Skeletal muscle tissue (tissue), 4 donors: Measurements from ENCODE around the gene SH3GLB2. TPM values are rescaled to one million over a fixed set of nuclear protein-coding genes. Genes with fewer than 3 reads are reported as not detected.

Source experiments
- H3K27ac ChIP-seq: one replicate; pipeline ENCODE4 v1.7.0; 2013; ENCODE audit warnings: mild to moderate bottlenecking, low read depth, low read length, inconsistent platforms
- H3K27me3 ChIP-seq, 3 donors: one replicate each; pipeline ENCODE4 v1.7.0; 2013; ENCODE audit warnings: low read length in 3 of 3; ENCODE audit not compliant: control insufficient read depth in 3 of 3, insufficient read depth in 3 of 3
- H3K36me3 ChIP-seq, 3 donors: one replicate each; pipeline ENCODE4 v1.7.0; 2013; ENCODE audit warnings: low read length in 3 of 3; ENCODE audit not compliant: control insufficient read depth in 3 of 3, insufficient read depth in 3 of 3
- H3K4me1 ChIP-seq, 3 donors: one replicate each; pipeline ENCODE4 v1.7.0; 2013; ENCODE audit warnings: low read length in 3 of 3, mild to moderate bottlenecking in 3 of 3; ENCODE audit not compliant: control insufficient read depth in 3 of 3, insufficient read depth in 3 of 3
- H3K4me3 ChIP-seq, 3 donors: one replicate each; pipeline ENCODE4 v1.7.0; 2013; ENCODE audit warnings: low read length in 3 of 3
- H3K9ac ChIP-seq, 3 donors: one replicate each; pipeline ENCODE4 v1.7.0; 2013; ENCODE audit warnings: low read length in 3 of 3, mild to moderate bottlenecking in 3 of 3, moderate library complexity in 2 of 3, low read depth in 1 of 3
- H3K9me3 ChIP-seq, 3 donors: one replicate each; pipeline ENCODE4 v1.7.0; 2013; ENCODE audit warnings: low read length in 3 of 3; ENCODE audit not compliant: control insufficient read depth in 3 of 3
- total RNA-seq: library from RNA; depleted of rRNA; stranded (reverse); fragments of >200 nt; gene quantifications from one replicate; pipeline ENCODE4 v1.2.3, GENCODE V29; 2014
- donor health status: Osteomylitis.

SH3GLB2 gene
- total RNA-seq, 1 donor from 2014 or later: 25.1 TPM

DNA sequence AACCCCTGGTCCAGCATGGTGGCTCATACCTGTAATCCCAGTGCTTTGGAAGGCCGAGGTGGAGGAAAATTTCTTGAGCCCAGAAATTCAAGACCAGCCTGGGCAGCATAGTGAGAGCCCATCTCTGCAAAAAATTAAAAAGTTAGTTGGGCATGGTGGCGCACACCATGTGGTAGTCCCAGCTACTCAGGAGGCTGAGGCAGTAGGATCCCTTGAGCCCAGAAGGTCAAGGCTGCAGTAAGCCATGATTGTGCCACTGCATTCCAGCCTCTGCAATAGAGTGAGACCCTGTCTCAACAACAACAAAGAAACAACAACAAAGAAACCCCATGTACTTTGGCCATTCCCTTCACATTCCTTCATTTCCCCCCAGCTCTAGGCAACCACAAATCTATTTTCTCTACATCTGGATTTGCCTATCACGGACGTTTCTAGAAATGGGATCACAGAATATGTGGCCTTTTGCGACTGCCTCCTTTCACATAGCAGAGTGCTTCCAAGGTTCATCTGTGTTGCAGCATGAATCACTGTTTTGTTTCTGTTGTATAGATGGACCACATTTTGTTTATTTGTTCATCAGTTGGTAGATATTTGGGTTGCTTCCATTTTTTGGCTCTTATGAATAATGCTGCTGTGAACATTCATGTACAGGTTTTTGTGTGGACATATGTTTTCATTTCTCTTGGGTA lies 26.2 kb upstream of the SH3GLB2 start:
- H3K4me1 ChIP-seq: peaks cover 0 to 4% (median 4%) of the 10 kb centered on the region in 3 donors
- H3K27me3 ChIP-seq: no peaks in the 10 kb centered on the region
- no peak overlapping the region for H3K4me3 ChIP-seq
- H3K36me3 ChIP-seq: peaks cover 21 to 27% (median 26%) of the 10 kb centered on the region in 3 donors
- H3K27ac ChIP-seq: no peak overlapping the region
- no peak overlapping the region for H3K9ac ChIP-seq
- no peaks in the 10 kb centered on the region for H3K9me3 ChIP-seq

GRCh38 chr9:129053020-129053419 lies 24.9 kb upstream of the SH3GLB2 start:
- H3K4me3 ChIP-seq: no peak overlapping the region
- peaks cover 0 to 4% (median 4%) of the 10 kb centered on the region in 3 donors for H3K4me1 ChIP-seq
- no peak overlapping the region for H3K9ac ChIP-seq
- peaks cover 29 to 35% (median 34%) of the 10 kb centered on the region in 3 donors for H3K36me3 ChIP-seq
- H3K27ac ChIP-seq: no peak overlapping the region
- H3K27me3 ChIP-seq: no peaks in the 10 kb centered on the region
- no peaks in the 10 kb centered on the region for H3K9me3 ChIP-seq

DNA sequence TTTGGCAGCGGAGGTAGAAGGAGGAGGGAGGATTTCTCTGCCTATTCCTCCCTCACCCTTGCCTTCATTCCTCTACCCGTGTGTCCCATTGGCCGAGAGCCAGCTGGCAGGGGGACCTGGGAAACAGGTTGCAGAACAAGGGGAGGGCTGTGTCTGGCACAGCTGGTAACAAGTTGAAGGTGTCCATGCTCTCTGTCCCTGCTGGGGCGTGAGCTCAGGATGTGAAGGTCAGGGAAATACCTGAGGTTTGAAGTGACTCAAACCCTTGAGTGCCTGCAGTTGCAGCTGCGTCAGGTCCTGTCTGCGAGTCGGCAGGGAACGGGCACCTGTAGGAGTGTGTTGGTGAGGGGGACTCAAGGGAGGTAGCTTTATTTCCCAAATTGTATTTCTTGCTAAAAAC lies 24.5 kb upstream of the SH3GLB2 start:
- H3K27me3 ChIP-seq: no peaks in the 10 kb centered on the region
- peaks cover 0 to 4% (median 4%) of the 10 kb centered on the region in 3 donors for H3K4me1 ChIP-seq
- H3K9ac ChIP-seq: no peak overlapping the region
- H3K9me3 ChIP-seq: no peaks in the 10 kb centered on the region
- no peak overlapping the region for H3K4me3 ChIP-seq
- H3K36me3 ChIP-seq: peaks cover 30 to 38% (median 34%) of the 10 kb centered on the region in 3 donors
- H3K27ac ChIP-seq: no peak overlapping the region

GRCh38 chr9:129042016-129042415 lies 13.9 kb upstream of the SH3GLB2 start:
- Histone ChIP-seq H3K4me1 (peaks cover 15 to 16% (median 16%) of the 10 kb centered on the region in 3 donors), H3K4me3 (no peak overlapping the region), H3K27ac (no peak overlapping the region), H3K27me3 (no peaks in the 10 kb centered on the region), H3K36me3 (peaks cover 19 to 32% (median 20%) of the 10 kb centered on the region in 3 donors), H3K9ac (no peak overlapping the region), H3K9me3 (no peaks in the 10 kb centered on the region)

GRCh38 chr9:129040113-129040643 lies 12.0 kb upstream of the SH3GLB2 start:
- peaks cover 18 to 28% (median 19%) of the 10 kb centered on the region in 3 donors for H3K36me3 ChIP-seq

DNA sequence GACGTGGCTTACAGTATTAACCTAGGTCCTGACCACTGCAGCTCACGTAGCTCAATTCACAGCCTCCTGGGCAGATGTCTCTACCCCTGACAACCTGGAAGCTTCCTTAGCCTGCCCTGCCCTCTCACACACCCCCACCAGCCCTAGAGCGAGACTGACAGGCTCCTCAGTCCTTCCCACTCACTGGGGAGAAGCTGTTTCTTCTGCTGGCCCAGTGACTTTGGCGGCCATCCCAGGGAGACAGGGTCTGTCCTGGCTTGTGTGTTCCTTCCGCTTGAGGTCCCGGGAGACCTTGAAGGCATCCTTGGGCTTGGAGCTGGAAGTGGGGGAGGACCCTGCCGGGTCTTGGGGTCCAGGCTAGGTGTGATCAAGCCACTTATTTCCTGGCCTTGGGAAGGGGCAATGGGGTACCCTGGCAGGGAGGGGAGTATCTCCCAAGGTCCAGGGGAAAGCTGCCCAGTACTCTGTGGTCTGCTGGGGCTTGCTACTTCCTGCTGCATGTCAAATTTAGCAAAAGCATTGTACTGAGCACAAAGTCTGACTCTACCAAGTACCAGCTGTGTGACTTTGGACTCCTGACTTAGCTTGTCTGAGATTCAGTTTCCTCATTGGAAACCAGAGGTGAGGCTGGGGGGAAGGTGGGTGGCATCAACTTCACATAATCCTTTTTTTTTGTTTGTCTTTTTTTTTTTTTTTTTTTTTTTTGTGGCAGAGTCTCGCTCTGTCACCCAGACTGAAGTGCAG lies 10.2 kb upstream of the SH3GLB2 start:
- Histone ChIP-seq H3K27me3 (no peaks in the 10 kb centered on the region), H3K36me3 (peaks cover 17 to 24% (median 18%) of the 10 kb centered on the region in 3 donors), H3K4me1 (peaks cover 20 to 25% (median 20%) of the 10 kb centered on the region in 3 donors), H3K4me3 (peak overlapping the region in 2 of 3 donors; percentile 91 to 97), H3K9me3 (no peaks in the 10 kb centered on the region), H3K27ac (peak overlapping the region; percentile 61), H3K9ac (peak overlapping the region; percentile 87 to 93 (median 92))

More at GRCh38 chr9:129040113-129040643, 12.0 kb upstream of the SH3GLB2 start:
- Histone ChIP-seq H3K9ac (no peak overlapping the region), H3K27me3 (no peaks in the 10 kb centered on the region), H3K27ac (no peak overlapping the region), H3K9me3 (no peaks in the 10 kb centered on the region), H3K4me1 (peaks cover 20 to 25% (median 20%) of the 10 kb centered on the region in 3 donors), H3K4me3 (no peak overlapping the region)

DNA sequence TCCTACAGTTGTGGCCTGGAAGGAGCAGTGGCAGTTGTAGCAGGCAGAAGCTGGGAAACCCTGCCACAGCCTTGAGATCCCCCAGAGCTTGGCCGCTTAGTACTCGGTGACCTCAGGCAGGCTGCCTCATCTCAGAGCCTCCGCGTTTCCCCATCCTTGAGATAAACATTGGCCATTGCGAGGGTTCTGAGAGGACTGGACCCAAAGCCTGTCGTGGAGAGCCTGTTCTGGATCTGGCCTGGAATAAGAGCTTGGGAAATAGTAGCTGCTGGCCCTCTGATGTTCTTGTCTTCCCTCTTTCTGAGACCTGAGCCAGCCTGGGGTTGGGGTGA lies 9.6 kb upstream of the SH3GLB2 start:
- Histone ChIP-seq H3K4me3 (peak overlapping the region; percentile 91 to 97 (median 97)), H3K36me3 (peaks cover 14 to 23% (median 17%) of the 10 kb centered on the region in 3 donors), H3K9ac (peak overlapping the region; percentile 87 to 93 (median 92)), H3K9me3 (no peaks in the 10 kb centered on the region), H3K4me1 (peaks cover 20 to 25% (median 20%) of the 10 kb centered on the region in 3 donors), H3K27ac (peak overlapping the region; percentile 61), H3K27me3 (no peaks in the 10 kb centered on the region)

- H3K9me3 ChIP-seq: no peaks in the 10 kb centered on the region
- peaks cover 8 to 17% (median 12%) of the 10 kb centered on the region in 3 donors for H3K36me3 ChIP-seq
- H3K27ac ChIP-seq: peak overlapping the region; percentile 61
- H3K4me1 ChIP-seq: peaks cover 20 to 25% (median 20%) of the 10 kb centered on the region in 3 donors
- peak overlapping the region; percentile 91 to 97 (median 97) for H3K4me3 ChIP-seq
- H3K27me3 ChIP-seq: no peaks in the 10 kb centered on the region
- peak overlapping the region; percentile 87 to 93 (median 92) for H3K9ac ChIP-seq
Observed at GRCh38 chr9:129036923-129037766, 9.0 kb upstream of the SH3GLB2 start.

DNA sequence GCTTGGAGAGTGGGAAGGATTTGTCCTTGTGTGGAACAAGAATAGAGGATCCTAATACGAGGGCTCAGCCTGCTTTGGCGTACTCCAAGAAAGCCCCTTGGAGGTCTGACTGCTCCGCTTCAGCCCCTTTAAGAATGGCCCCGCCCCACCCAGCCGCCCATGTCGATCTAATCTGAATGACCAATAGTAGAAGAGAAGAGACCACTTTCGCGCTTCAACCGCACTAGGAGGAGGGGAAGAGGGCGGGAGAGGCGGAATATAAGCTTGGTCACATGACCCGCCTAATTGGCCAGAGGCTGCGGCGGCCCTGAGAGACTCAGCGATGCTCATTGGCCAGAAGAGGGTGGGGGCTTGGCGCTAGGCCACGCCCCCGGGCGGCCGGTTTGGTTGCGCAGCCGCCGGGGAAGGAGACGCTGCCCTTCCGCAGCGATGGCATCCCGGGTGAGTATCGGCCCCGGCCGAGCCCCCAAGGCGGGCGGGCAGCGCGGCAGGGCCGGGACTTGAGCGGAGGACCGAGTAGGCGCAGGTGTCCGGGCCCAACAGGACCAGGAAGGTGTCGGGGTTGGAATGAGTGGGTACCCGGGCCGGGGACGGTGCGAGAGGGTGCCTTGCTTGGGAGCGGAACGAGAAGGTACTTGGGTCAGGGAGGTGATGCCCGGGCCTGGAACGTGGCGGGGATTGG lies 8.3 kb upstream of the SH3GLB2 start, which contains the start of gene MIGA2:
TSS of gene MIGA2 (plus strand) at position 386 of the 682 bp plus-strand sequence. CDS start 3,969 bp downstream, outside the sequence.
- peaks cover under 1 to 10% (median 5%) of the 10 kb centered on the region in 3 donors for H3K36me3 ChIP-seq
- no peaks in the 10 kb centered on the region for H3K9me3 ChIP-seq
- H3K9ac ChIP-seq: peak within 1 kb of the TSS; percentile 87 to 93 (median 92)
- H3K27ac ChIP-seq: peak within 1 kb of the TSS; percentile 85
- H3K4me3 ChIP-seq: peak within 1 kb of the TSS; percentile 91 to 97 (median 97)
- H3K27me3 ChIP-seq: no peaks in the 10 kb centered on the region
- H3K4me1 ChIP-seq: peaks cover 20 to 25% (median 20%) of the 10 kb centered on the region in 3 donors
